IPS-20b (cell line): ENCODE data around the gene PPT1.

Experiments
- H3K27ac ChIP-seq: one replicate; pipeline ENCODE4 v1.5.1; 2013; ENCODE audit warnings: low read length
- H3K27me3 ChIP-seq: 2 replicates; pipeline ENCODE4 v1.6.1; 2013; ENCODE audit warnings: mild to moderate bottlenecking, low read length, inconsistent platforms; ENCODE audit not compliant: insufficient read depth
- H3K36me3 ChIP-seq: 2 replicates; pipeline ENCODE4 v1.6.1; 2013; ENCODE audit warnings: low read depth, mild to moderate bottlenecking, inconsistent platforms, low read length, moderate library complexity; ENCODE audit not compliant: insufficient read depth
- H3K4me1 ChIP-seq: 2 replicates; pipeline ENCODE4 v1.6.1; 2013; ENCODE audit warnings: mild to moderate bottlenecking, control low read depth, inconsistent platforms, low read length, moderate library complexity; ENCODE audit not compliant: insufficient read depth
- H3K4me3 ChIP-seq: 2 replicates; pipeline ENCODE4 v1.5.1; 2013; ENCODE audit warnings: mild to moderate bottlenecking, low read length, inconsistent platforms
- H3K9ac ChIP-seq: 2 replicates; pipeline ENCODE4 v1.6.1; 2013; ENCODE audit warnings: low read depth, mild to moderate bottlenecking, inconsistent platforms, low read length, moderate library complexity
- H3K9me3 ChIP-seq: 2 replicates; pipeline ENCODE4 v1.6.1; 2013; ENCODE audit warnings: mild to moderate bottlenecking, low read depth, low read length, inconsistent platforms; ENCODE audit not compliant: insufficient read depth

The PPT1 gene

DNA sequence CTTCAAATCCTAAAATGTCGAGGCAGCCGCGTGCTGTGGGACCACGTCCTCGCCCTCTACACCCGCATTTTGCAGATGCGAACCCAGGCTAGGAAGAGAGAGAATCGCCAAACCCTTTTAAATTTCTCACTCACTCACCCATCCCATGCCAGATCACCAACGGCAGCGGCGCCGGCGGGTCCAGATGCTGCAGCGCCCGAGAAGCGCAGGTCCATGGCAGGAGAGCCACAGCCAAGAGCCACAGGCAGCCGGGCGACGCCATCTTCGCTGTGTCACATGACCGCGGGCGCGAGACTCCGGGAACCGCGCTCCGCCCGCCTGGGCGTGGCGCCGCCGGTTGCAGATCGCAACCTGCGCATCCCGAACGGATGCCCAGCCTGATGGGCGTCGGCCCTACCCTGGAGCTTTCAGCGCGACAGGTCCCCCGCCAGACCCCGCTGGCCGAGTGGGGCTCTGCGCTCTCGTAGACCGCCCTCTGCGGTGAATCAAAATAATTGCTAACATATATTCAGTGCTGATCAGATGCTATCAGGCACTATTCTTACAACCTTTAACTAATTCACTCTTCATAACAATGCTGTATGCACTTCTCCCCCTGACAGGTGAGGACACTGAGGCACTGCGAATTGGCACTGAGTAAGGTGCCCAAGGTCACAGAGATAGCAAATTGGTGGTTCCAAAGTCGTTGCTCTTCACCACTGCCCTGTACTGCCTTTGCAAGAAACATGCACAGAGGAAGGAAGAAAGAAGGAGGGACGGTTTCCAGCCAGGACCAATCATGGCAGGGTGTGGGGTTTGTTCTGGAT, at the start of gene PPT1:
PPT1 (minus strand) TSS at position 276 of the 806 bp plus-strand sequence; CDS start at position 262, 14 bp downstream.
- Histone ChIP-seq H3K9ac (peak within 1 kb of the TSS; percentile 93), H3K27ac (no peak within 1 kb of the TSS), H3K36me3 (peaks cover 8% of the 10 kb centered on the region; the same call in 1 of the 2 replicates), H3K27me3 (no peaks in the 10 kb centered on the region; the same call in 1 of the 2 replicates), H3K4me3 (peak within 1 kb of the TSS; percentile 95), H3K4me1 (peaks cover 4% of the 10 kb centered on the region; the same call in 1 of the 2 replicates), H3K9me3 (no peaks in the 10 kb centered on the region)

DNA sequence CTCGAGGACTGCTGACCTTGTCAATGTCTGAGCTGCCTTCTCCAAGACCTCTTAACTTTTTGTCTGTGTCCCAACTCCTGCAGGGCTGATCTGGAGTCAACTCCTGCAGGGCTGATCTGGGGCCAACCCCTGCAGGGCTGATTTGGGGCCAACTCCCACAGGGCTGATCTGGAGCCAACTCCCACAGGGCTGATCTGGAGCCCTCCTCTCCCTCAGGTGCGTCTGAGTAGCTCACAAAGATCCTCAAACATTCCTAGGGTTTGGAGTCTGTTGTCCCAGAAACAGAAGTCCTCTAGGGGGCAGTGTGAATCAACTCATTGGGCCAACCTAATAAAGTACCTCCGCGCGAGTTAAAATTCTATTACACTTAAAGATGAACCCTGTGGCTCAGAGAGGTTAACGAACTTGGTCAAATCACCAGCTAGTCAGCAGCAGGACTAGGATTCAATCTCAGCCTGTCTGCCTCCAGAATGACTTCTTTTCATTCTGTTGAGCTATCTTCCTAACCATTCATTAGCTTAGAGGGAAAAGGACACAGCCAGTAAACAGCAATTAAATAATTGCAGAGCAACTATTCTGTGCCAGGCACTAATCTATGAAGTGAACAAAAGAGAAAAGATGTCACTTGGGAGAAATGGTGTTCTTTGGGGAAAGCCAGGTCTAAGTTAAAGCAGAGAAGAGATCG, 47.0 kb upstream of the PPT1 start:
- H3K27me3 ChIP-seq: peaks cover 40% of the 10 kb centered on the region
- no peak overlapping the region for H3K27ac ChIP-seq
- H3K9ac ChIP-seq: no peak overlapping the region
- no peak overlapping the region for H3K4me3 ChIP-seq
- H3K36me3 ChIP-seq: no peaks in the 10 kb centered on the region
- no peaks in the 10 kb centered on the region for H3K9me3 ChIP-seq
- no peaks in the 10 kb centered on the region; the same call in 1 of the 2 replicates for H3K4me1 ChIP-seq

DNA sequence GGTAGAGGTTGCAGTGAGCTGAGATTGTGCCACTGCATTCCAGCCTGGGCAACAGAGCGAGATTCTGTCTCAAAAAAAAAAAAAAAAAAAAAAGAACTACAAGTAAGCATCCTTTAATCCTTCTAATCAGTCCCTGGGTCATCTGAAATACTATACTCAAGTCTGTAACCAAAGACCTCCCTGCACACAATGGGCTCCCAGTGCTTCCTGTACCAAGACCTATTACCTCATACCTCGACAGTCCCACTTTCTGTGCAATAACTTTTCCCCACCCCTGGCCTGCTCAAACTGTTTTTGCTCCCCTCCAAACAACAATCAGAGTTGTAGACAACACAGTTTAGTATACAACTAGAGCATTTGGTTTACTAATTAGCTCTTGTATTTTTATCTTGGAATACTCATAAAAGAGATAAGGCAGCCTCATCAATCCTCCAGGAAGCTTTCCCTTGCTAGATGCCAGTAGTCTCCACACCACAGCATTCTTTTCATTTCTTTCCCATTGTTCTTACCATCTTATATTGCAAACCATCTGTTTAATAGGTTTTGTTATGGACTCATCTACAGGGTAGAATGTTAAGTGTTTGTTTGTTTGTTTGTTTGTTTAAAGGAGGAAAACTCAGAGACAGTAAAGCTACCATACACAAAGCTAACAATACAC, 45.0 kb upstream of the PPT1 start:
- H3K36me3 ChIP-seq: no peaks in the 10 kb centered on the region
- H3K27me3 ChIP-seq: peaks cover 29% of the 10 kb centered on the region
- H3K4me3 ChIP-seq: no peak overlapping the region
- no peaks in the 10 kb centered on the region for H3K9me3 ChIP-seq
- no peak overlapping the region for H3K9ac ChIP-seq
- H3K27ac ChIP-seq: no peak overlapping the region
- H3K4me1 ChIP-seq: no peaks in the 10 kb centered on the region; the same call in 1 of the 2 replicates

DNA sequence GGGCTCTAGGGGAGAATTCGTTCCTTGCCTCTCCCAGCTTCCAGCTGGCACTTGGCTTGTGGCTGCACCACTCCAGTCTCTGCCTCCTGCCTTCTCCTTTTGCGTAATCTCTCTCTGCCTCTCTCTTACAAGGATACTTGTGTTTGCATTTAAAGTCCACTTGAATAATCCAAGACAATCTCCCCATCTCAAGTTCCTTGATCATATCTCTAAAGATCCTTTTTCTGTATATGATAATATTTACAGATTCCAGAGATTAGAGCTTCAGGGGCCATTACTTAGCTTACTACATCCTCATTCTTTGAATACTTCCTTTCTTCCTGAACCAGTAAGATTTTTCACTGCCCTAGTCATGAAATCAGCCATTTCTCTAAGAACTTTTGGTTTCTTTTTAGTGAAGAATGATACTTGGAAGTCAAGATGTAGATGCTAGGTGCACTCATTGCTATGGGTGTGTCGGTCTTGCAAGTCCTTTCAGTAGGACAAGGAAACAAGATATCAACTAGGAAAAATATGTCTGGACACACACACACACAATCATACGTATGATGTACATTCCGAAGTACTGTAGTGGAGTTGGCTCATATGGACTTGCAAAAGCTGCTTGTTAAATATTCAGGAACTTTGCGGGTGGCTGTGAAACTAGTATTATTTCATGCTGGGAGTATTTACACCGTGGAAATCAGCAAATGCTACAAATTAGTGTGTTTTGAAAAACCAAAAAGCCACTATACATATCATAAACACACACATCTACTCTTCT, 43.3 kb upstream of the PPT1 start:
- Histone ChIP-seq H3K9me3 (no peaks in the 10 kb centered on the region), H3K27me3 (peaks cover 13% of the 10 kb centered on the region), H3K4me1 (no peaks in the 10 kb centered on the region; the same call in 1 of the 2 replicates), H3K36me3 (no peaks in the 10 kb centered on the region), H3K9ac (no peak overlapping the region), H3K4me3 (no peak overlapping the region), H3K27ac (no peak overlapping the region)

DNA sequence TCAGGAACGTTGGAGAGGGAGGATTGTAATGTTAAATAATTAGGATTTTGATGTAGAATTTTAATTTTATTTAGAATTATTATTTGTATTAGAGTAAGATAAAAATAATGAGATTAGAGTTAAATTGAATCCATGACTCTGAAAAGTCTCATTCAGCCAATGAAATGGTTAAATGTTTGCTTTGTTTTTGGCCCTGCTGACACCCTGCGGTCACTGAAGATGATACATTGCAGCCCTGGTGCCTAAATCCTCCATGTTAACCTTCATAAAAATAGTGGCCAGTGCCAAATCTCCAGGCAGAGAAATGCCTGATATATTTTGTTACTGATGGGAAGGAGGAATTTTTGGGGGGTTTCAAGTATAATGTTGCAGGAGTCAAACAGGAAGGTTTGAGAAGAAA, 36.8 kb upstream of the PPT1 start:
- H3K4me3 ChIP-seq: no peak overlapping the region
- H3K9me3 ChIP-seq: no peaks in the 10 kb centered on the region
- no peaks in the 10 kb centered on the region for H3K36me3 ChIP-seq
- no peak overlapping the region for H3K9ac ChIP-seq
- no peaks in the 10 kb centered on the region for H3K27me3 ChIP-seq
- no peaks in the 10 kb centered on the region for H3K4me1 ChIP-seq
- no peak overlapping the region for H3K27ac ChIP-seq

DNA sequence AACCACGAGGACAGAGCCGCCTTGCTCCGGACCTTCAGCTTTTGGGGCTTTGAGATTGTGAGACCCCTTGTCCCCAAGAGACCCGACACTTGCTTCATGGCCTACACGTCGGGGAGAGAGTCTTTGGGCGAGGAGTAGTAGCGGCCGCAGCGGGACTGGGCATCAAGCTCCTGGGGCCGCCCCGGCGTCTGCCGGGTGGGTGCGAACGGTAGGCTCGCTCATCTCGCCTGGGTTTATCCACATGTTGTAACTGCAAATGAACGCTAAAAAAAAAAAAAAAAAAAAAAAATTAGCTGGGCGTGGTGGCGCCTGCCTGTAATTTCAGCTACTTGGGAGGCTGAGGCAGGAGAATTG, 36.2 kb upstream of the PPT1 start:
- Histone ChIP-seq H3K27ac (no peak overlapping the region), H3K9ac (no peak overlapping the region), H3K27me3 (no peaks in the 10 kb centered on the region), H3K9me3 (no peaks in the 10 kb centered on the region), H3K4me3 (no peak overlapping the region), H3K4me1 (no peaks in the 10 kb centered on the region), H3K36me3 (no peaks in the 10 kb centered on the region)

DNA sequence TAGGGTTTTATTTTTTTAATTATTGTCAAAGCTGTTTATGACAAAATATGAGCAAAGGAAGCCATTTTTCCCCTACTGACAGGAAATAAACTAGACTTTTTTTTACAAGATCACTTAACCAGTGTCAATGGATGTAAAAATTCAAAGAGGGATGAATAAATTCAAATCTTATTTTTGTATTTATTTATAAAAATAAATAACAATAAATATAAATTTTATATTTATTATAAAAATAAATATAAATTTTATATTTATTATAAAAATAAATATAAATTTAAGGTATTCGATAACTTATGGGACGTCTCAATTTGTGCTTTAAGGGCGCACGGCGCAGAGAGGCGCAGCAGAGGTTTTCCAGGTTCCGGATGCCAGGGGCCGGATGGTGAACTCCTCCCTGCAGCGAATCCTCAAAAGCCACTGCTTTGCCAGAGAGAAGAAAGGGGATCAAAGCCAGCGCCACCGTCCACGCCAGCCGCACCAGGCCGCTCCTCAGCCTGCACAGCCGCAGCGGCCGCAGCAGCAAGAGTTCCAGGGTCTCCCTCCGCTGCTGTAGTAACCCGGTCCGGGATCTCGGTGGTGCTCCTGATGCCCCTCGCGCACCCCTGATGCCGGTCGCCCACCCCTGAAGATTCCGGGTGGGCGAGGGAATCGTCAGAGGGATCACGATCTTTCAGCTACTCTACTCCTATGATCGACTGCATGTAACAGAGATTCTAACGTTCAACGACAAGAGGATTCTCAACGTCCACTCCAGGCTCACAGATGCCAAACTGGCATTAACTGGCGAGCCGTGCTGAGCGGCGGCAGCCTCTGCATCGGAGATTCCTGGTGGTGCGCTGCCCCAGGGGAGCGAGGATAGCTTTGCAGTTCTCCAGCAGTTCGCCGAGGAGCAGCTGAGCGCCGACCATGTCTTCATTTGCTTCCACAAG, 35.6 kb upstream of the PPT1 start:
- H3K36me3 ChIP-seq: no peaks in the 10 kb centered on the region

DNA sequence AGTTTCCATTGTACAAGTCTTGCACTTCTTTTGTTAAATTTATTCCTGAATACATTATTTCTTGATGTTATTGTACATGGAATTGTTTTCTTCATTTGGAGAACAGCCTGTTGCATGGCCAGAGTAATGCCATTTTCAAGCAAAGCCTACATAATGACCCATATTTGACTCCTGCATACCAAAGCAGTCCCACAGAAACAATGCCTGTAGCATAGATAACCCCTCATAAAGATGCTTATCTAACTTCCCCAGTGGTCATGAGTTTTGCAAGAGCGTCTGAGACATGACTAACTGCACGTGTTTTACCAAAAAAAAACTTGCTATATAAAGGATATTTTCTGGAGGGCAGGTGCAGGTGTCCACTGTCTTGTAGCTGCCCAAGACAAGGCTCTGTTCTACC, 33.8 kb upstream of the PPT1 start:
- Histone ChIP-seq H3K9ac (no peak overlapping the region), H3K27me3 (no peaks in the 10 kb centered on the region), H3K27ac (no peak overlapping the region), H3K36me3 (no peaks in the 10 kb centered on the region), H3K4me1 (no peaks in the 10 kb centered on the region), H3K4me3 (no peak overlapping the region), H3K9me3 (no peaks in the 10 kb centered on the region)

More for the DNA sequence above, 35.6 kb upstream of the PPT1 start:
- Histone ChIP-seq H3K9me3 (no peaks in the 10 kb centered on the region), H3K4me3 (no peak overlapping the region), H3K27me3 (no peaks in the 10 kb centered on the region), H3K4me1 (no peaks in the 10 kb centered on the region), H3K9ac (no peak overlapping the region), H3K27ac (no peak overlapping the region)

DNA sequence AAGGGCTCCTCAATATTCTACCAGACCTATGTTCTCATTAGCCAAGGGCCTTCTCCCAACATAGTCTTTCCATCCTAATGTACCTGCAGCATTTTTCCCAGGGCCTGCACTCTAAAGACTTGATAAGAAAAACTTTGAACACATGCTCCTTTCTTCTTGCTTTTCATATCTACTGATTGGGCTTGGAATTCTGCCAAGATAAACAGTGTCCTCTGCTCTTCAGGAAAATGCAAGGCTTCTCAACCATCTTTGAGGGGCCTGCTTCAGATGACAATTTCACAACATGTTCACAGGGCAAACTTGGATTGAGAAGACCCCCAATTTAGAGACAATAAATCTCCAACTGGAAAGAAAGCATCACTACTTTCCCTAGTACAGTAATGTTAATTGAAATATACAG, 25.8 kb upstream of the PPT1 start:
- Histone ChIP-seq H3K9me3 (no peaks in the 10 kb centered on the region), H3K36me3 (no peaks in the 10 kb centered on the region)

DNA sequence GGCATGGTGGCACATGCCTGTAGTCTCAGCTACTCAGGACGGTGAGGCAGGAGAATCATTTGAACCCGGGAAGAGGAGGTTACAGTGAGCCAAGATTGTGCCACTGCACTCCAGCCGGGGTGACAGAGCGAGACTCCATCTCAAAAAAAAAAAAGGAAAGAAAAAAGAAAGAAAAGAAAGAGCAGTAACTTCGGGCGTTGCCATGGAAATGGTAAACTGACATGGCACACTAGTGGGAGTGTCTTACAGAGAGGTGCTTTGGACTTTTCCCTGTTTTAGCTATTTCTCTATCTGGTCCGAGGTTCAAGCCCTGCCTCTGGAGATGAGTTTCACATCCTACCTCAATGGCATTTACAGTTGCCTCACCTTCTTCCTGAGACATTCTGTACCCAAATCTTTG, 23.1 kb upstream of the PPT1 start:
- no peaks in the 10 kb centered on the region for H3K4me1 ChIP-seq
- H3K4me3 ChIP-seq: no peak overlapping the region
- H3K27me3 ChIP-seq: peaks cover 5% of the 10 kb centered on the region; the same call in 1 of the 2 replicates
- H3K9me3 ChIP-seq: no peaks in the 10 kb centered on the region
- no peak overlapping the region for H3K27ac ChIP-seq
- H3K36me3 ChIP-seq: no peaks in the 10 kb centered on the region
- no peak overlapping the region for H3K9ac ChIP-seq

More for the DNA sequence above, 25.8 kb upstream of the PPT1 start:
- peaks cover 5% of the 10 kb centered on the region; the same call in 1 of the 2 replicates for H3K27me3 ChIP-seq
- no peak overlapping the region for H3K27ac ChIP-seq
- no peak overlapping the region for H3K9ac ChIP-seq
- no peak overlapping the region for H3K4me3 ChIP-seq
- no peaks in the 10 kb centered on the region for H3K4me1 ChIP-seq
